ENCODE measurements around the gene DNAH1.

Gene DNAH1

DNA sequence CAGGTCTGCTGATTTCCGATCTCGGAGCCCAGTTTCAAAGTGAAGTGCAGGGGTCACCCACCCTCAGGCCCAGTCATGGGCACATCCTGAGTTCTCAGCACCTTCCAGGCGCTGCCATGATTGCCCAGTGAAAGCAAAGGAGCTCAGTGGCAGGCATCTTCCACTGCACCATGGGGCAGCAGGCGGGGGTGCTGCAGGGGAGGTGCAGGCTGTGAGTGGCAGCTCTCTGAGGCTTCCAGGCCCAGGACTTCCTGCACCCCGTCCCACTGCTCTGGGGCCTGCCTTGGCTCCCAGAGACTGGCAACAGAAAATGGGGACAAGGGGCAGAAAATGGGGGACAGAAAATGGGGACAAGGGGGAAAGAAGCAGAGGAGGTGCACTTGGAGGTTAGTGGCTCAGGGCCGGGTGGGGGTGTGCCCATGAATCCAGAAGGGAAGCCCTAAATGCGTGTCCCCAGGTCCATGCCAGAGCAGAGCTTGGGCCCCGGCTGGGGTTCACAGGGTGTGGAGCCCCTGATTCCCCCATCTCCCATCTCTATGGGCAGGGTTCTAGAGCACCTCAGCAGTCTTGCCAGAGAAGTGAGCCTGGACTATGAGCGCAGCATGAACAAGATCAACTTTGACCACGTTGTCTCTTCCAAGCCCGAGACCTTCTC lies 28.0 kb downstream of the DNAH1 start:
- DNase-seq: no peak

DNA sequence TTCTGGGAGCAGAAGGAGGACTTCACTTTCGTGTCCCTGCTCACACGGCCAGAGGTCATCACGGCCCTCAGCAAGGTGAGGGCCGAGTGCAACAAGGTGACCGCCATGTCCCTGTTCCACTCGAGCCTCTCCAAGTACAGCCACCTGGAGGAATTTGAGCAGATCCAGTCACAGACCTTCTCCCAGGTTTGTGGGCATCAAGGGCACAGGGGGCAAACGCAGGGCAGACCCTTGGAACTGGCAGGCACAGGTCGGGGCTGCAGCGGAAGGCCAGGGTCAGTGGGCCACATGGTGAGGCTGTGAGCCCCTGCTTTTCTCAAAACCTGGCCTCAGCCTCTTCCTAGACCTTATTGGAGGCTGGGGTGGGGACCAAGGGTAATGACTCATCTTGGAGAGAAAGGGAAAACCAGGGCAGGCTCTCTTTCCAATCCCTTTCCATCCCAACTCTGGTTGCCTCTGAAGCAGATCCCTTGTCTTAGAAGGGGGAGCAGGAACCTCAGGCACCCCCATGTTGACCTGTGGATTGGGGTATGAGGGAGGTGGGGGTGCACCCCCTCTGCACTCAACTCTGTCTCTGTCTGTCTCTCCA lies 29.5 kb downstream of the DNAH1 start:
- DNase-seq: no peak

DNA sequence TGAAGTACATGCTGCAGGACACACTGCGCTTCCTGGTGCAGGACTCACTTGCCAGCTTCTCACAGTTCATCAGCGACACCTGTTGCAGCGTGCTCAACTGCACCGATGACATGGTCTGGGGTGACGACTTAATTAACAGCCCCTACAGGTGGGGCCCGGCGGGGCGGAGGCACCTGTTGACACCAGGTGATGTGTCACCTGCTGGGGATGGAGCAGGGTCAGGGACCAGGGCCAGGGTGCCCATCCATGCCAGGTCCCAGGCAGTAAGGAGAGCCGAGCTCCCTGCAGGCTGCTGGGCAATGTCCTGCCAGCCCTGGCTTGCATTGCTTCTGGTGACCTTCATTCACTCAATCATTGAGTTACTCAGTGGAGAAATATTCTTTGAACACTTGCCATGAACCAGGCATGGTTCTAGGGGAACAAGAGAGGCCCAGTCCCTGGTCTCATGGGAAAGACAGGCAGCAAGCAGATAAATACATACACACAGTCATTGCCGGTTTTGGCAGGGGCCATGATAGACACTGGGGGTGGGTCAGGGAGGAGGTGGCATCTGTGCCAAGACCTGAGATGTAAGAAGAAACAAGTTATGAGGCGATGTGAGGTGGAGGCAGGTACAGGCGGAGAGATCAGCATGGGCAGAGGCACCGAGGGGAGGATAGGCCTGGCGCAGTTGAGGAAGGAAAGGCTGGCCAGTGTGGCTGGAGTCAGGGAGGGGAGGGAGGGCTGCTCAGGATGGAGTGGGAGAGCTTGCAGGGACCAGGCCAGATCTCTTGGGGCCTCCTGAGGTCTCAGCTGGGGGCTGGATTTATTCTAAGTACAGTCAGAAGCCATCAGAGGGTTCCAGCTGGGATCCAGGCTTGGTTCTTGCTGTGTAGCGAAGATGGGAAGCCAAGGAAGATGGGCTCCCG lies 30.8 kb downstream of the DNAH1 start:
- no peak for DNase-seq

DNA sequence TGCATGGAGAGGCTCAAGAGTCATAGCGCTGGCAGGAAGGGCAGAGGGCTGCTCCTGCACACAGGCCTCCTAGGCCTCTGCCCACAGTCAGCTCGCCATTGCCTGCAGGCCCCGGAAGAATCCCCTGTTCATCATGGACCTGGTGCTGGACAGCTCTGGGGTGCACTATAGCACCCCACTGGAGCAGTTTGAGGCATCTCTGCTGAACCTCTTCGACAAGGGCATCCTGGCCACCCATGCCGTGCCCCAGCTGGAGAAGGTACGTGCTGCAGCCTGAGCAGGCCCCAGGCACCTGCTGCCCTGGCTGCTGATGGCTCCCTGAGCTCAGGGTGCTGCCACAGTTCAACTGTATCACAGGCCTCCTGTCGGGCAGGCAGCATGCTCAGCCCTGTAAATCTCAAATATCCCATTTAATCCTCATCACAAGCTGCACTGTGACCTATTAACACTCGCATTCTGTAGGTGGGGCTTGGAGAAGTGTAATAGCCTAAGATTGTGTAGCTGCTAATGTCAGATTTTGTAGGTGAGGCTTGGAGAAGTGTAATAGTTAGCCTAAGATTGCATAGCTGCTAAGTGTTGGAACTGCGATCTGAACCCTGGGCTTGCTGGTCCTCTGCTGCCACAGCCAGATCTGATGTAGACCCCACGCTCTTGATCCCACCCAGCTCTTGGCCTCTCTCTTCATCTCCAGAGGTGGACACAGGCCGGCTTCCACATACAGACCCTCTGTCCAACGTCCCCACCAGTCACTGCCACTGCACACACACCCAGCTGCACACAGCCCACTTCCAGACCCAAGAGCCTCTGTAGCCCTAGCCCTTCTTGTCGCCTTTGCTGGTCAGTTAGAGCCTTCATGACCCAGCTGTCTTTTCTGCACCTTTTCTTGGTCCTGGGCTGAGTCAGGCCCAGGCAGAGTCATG lies 31.9 kb downstream of the DNAH1 start:
- no peak for DNase-seq

DNA sequence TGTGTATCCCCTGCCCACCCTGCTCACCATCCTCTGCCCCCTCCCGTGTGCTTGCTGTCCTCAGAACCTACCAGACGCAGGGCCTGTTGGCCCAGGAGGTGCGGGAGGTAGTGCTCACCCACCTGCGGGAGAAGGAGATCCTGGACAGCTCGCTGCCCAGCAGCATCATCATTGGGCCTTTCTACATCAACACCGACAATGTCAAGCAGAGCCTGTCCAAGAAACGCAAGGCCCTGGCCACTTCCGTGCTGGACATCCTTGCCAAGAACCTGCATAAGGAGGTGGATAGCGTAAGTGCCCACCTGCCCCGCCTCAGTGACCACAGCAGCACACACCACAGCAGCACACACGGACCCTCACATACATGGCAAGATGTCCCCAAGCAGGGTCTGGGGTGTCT lies 33.0 kb downstream of the DNAH1 start:
- no peak for DNase-seq

DNA sequence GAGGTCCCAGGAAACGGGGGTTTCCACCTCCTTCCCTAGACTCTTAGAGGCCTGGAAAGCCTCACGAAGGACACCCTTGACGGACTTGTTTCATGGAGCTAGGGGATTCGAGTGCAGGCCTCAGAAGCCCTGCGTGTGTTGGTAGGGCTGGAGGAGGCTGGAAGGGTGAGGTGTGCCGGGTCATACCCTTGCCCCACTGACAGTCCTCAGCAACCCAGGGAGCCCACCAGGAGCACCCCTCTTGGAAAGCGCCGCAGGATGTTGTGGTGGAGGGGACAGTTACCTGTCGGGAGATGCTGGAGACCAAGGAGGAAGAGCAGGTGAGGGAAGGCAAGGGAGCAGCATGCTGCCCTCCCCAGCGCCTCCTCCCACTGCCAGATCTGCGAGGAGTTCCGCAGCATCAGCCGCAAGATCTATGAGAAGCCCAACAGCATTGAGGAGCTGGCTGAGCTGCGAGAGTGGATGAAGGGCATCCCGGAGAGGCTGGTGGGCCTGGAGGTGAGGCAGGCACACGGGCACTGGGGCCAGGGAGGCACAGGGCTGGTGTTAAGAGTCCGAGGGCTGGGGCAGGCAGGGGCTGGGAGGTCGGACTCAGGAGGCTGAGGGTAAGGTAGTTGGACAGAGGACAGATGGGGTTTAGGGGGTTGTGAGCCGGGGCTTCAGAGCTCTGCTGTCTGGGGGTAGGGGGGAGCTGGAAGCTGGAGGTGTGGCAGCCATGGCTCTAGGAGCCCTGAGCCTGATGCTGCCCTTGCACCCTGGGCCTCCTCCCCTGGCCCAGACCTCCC lies 33.7 kb downstream of the DNAH1 start:
- DNase-seq: no peak

DNA sequence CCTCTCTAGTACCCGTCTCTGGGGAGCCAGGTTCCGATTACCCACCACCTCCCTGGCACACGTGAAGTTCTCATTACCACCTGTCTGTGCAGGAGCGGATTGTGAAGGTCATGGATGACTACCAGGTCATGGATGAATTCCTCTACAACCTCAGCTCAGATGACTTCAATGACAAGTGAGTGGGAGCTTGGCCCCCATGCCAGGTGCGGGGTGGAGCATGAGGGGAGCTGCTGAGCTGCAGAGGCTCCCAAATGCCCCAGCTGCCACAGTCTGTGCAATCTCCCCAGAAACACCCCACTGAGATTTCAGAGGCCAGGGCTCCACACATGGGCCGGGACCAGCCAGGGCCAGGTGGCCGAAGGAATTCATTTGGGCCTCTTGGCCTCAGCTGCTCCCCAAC lies 34.3 kb downstream of the DNAH1 start:
- no peak for DNase-seq

DNA sequence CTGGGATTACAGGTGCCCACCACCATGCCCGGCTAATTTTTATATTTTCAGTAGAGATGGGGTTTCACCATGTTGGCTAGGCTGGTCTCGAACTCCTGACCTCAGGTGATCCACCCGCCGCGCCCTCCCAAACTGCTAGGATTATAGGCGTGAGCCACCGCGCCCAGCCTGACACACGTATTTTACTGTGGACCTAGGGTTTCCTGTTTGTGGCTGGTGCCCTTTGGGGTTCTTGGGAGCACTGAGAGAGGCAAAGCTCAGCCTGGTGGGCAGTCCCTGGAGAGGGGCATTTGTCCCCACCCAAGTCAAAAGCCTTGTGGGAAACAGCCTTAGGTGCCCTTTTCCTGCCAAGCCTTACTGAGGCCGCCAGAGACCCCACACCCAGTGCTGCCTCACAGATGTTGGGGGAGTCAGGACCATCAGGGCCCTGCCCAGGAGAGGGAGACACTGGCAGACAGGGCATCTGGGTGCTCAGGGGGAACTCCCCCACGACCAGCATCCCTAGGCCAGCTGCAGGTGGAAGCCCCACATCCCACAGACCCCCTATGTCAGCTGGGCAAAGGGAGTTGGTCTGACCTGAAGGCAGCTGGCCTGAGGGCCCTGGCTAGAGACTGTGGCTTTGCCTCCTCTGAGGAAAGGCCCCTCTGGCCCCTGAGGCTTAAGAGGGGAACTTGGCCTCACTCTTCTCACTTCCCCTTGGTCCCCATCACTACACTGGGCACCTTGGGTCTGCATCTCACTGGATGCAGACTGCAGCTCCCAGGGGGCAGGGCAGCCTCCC lies 35.1 kb downstream of the DNAH1 start:
- no peak for DNase-seq

DNA sequence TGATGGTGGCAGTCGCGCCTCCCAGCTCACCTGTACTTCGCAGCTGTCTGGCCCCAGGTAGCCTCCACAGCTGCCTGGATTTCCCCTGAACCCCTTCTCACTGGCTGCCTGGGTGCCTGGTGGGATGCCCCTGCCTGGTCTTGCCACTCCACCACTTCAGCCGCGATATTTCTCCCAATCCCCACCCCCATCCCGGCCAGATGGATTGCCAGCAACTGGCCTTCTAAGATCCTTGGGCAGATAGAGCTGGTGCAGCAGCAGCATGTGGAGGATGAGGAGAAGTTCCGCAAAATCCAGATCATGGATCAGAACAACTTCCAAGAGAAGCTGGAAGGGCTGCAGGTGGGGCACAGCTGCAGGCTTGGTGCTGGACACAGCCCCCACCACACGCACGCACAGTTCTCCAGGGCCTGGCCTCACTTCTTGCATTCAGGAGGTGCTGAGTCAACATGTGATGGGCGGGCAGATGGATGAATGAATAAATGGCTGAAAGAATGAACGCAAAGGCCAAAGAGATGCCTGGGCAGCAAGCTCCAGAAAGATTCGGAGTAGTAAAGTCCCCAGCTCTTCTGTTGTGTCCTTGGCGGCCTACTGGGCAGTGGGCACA lies 35.7 kb downstream of the DNAH1 start:
- DNase-seq: no peak

DNA sequence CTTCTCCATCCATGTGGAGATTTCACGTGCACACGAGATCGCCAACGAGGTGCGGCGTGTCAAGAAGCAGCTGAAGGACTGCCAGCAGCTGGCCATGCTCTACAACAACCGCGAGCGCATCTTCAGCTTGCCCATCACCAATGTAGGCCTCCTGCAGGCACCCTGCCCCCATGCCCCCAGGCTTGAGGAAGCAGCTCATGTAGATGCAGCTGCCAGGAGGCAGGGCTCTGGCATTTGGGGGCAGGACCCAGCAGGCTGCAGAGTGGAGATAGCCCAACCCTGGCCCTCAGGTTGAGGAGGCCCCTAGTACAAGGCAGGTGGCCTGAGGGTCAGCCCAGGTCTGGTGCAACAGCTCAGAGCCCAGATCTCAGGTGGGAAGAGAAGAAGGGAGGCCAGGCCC lies 36.4 kb downstream of the DNAH1 start:
- DNase-seq: no peak

DNA sequence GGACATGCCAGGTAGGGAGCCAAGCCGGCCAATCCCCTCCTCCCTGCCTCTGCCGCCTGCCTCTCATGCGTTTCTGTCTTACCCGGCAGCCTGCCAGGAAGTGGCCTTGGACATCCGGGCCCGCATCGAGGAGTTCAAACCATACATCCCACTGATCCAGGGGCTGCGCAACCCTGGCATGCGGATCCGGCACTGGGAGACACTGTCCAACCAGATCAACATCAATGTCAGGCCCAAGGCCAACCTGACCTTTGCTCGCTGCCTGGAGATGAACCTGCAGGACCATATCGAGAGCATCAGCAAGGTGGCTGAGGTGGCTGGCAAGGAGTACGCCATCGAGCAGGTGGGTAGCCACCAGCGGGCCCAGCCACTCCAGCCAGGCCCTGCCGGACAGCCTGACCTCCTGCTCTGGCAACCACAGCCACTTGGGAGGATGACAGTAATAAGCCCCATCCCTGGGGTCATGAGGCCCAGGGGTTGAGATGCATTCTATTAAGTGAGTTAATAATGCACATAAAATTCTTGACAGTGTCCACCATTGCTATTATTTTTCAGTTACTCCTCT lies 37.3 kb downstream of the DNAH1 start:
- no peak for DNase-seq

DNA sequence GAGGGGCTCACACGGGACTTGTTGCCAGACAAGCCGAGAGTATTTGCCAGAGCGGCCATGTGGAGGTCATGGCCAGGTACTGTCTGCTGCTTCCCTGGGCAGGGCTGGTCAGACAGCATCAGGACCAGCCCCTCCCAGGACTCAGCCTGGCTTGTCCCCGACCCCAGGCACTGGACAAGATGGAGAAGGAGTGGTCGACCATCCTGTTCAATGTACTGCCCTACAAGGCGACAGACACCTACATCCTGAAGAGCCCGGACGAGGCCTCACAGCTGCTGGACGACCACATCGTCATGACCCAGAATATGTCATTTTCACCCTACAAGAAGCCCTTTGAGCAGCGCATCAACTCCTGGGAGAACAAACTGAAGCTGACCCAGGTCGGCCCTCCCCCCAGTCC lies 38.6 kb downstream of the DNAH1 start:
- no peak for DNase-seq

DNA sequence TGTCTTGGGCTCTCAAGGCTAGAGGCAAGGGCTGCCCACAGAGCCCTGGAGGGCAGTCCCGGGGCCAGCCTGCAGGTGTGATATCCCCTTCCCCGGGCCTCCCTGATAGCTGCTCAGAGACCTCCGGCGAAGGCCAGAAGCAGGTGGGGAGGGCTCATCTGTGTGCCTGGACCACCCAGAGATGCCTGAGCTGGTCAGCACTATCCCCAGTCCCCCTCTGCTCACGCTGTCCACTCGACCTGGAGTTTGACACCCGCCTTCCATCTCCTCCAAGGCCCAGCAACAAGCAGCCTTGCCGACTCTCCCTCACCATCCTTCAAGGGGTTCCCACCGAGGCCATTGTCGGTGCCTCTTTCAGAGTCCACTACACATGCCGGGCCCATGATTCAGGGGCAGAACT lies 39.4 kb downstream of the DNAH1 start:
- DNase-seq: no peak

DNA sequence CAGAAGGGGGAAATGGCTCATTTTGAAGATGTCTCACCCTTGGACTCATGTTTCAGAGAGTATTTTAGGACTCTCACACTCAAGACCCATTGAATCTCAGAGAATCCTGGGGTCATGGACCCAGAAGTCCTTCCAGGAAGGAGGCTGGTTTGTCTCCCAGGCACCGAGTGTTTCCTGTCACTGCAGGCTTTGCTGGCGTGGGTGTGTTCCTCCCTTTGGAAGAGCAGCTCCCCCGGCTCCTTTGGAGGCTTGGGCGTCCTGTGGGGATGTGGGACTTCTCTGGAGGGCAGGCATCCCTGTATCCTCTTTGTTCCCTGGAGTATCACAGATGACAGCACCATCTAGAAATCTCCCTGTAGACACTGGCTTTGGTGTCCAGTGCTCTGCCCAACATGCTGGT lies 40.0 kb downstream of the DNAH1 start:
- DNase-seq: no peak

DNA sequence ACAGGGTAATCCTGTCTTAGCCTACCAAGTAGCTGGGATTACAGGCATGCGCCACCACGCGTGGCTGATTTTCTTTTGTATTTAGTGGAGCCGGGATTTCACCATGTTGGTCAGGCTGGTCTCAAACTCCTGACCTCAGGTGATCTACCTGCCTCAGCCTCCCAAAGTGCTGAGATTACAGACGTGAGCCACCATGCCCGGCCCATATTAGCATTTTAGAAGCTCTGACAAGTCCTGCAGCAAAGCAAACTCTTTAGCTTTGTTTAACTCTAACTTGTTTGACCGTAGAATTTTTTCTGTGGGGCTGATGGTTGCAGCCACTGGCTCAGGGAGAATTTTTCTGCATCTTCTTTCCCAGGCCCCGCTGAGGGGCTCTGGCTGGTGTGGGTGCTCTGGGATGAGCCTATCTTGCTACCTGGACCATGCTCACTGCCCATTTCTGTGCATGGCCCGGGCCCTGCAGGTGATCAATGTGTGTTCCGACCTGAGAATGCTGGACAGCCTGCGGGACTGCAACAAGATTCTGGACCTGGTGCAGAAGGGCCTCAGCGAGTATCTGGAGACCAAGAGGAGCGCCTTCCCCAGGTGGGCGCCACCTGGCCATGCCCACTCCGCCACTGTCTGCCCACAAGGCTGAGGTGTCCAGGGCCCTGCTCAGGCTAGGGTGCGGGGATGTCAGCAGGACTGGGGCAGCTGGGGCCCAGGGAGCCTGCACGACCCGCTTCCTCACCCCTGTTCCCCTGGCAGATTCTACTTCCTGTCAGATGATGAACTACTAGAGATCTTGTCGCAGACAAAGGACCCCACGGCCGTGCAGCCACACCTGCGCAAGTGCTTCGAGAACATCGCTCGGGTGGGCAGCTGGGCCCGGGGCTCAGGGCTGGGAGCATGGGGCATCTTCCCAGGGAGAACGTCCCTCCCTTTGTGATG lies 41.3 kb downstream of the DNAH1 start:
- no peak for DNase-seq

DNA sequence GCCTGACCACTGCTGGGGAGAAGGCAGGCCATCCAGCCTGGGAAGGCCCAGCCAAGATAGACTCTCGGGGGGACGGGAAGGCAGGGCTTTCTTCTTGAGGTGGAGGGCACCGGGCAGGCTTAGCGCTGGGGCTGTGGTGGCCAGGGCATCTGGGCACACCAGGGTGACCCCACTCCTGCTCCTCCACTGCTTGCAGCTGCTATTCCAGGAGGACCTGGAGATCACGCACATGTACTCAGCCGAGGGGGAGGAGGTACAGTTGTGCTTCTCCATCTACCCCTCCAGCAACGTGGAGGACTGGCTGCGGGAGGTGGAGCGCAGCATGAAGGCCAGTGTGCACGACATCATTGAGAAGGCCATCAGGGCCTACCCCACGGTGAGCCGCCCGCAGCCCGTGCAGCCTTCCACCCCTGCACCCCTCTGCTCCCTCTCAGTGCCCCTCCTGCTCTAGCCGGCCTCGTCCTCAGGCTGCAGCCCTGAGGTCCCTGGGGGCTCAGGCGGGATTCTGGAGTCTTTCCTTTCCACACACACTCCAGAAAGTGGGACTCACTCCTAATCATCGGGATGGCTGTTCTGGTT lies 42.3 kb downstream of the DNAH1 start:
- no peak for DNase-seq

DNA sequence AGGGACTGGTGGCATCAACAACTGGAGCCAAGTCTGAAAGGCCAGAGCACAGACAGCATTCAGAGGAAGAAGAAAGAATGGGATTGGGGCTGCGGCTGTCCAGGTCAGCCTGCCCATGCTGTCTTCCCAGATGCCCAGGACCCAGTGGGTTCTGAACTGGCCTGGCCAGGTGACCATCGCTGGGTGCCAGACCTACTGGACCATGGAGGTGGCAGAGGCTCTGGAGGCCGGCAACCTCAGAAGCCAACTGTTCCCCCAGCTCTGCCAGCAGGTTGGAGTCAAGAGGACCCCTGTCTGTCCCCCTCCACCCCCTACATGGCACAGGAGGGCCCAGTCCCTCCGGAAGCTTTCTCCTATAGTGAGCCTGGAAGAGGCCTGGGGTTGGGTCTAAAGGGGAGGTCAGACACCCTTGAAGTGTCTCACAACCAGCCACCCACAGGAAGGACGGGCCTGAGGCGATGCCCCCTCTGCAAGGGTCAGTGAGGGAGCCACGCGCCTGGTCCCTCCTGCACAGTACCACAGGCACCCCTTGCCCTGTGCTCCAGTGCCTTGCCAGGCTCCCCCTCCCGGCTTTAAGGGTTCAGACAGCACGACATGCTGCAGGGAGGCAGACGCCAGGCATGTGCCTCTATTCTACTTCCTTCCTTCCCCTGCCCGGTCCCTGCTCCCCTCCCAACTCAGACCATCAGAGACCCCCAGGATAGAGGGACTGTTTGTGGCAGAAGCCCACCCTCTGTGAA lies 43.2 kb downstream of the DNAH1 start:
- DNase-seq: no peak

DNA sequence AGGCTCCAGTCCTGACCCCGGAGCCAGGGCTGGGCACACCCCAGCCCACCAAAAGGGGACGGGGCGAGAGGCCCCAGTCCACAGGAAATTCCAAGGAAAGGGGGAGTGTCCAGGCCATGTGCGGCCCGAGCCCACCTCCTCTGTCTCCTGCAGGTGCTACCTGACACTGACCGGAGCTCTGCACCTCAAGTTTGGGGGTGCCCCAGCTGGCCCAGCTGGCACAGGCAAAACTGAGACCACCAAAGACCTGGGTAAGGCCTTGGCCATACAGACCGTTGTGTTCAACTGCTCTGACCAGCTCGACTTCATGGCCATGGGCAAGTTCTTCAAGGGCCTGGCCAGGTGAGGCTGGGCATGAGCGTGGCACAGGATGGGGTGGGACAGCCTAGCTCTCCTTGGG lies 44.9 kb downstream of the DNAH1 start:
- DNase-seq: no peak
